DMS153 treated with DMSO at 0.1 percent for 48 hours (cell line): Measurements from ENCODE around the gene EML6.
"Not testable (repeated sequence)": the region's sequence is repeated elsewhere in the genome, so short reads cannot be mapped to it uniquely, and the experiment has no call there.

Source experiments
- DNase-seq: peaks from one replicate; lab custom pipeline; 2025; ENCODE audit not compliant: unreplicated experiment; lab: John Stamatoyannopoulos, UW

Gene EML6

DNA sequence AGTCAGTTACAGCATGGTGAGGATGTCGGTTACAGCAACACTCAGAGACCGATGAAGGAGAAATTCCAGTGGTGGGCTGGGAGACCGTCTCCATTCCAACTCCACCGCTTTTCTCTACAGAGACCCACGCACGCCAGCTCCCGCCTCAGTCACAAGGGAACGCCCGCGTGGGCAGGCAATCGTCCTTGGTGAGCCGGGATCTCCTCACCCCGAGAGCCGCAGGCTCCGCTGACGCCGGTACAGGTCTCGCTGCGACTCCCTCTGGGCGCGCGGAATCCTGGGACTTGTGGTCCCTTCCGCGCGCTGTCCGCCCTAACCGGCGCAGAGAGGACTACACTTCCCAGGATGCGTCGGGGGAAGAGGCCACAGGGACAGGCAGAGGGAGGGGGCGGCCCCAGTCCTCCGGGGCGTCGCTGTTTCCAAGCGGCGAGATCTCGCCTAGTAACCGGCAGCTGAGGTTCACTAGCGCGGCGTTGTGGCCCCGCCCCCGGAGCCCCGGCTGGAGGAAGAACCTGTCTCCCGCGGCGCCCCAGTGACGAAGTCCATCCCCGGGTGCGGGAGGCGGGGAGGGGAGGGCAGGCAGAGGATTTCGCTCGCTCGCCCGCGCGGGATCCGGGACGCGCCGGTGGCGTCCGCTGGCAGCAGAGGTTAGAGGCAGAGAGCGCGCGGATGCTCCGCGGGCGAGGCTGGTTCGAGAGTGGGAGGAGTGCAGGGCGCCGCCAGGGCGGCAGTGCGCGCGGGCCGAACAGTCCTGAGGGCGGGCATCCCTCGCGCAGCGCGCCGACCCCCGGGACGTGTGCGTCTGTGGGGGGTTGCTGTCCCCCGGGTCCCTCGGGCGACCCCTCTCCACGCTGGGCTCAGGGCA, at the start of gene EML6:
Gene EML6 (plus strand): TSS at position 532 of the 865 bp plus-strand sequence. CDS start 1,400 bp downstream, outside the sequence.
- peak; percentile 95 for DNase-seq

DNA sequence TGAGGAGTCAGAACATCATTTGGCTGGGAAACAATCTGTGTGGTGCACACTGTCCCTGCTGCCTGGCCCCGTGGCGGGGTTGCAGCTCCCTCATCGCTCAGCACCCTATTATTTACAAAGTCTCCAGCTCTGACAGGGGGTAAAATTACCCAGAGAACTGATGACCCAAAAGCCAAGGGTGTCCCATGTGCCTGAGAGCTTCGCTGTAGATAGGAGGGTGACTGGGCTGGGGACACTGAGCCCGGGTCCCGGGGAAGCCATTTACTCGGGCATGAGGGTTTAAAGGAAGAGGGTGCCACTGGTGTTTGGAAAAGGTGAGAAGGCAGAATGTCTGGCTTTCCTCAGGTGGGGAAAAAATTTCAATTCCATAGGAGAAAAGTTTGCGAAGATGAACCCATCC, 48.2 kb upstream of the EML6 start:
- no peak for DNase-seq

DNA sequence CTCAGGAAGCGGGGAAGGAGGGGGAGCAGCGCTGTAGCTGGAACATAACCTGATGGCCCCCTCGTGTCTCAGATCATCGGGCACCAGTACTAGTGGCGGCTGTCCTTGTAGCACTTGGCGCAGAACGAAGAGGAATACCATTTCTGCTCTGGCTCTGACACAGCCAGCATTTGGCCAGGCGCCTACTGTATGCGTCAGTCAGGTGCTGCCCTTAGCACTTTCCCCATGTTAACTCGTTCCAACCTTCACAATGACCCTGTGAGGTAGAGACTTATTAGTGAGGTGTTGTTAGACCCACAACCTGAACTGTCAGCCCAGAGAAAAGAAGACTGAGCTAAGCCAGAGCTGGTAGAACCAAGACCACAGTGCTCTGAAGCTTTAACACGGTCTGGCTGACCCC, 47.7 kb upstream of the EML6 start:
- DNase-seq, result no peak

DNA sequence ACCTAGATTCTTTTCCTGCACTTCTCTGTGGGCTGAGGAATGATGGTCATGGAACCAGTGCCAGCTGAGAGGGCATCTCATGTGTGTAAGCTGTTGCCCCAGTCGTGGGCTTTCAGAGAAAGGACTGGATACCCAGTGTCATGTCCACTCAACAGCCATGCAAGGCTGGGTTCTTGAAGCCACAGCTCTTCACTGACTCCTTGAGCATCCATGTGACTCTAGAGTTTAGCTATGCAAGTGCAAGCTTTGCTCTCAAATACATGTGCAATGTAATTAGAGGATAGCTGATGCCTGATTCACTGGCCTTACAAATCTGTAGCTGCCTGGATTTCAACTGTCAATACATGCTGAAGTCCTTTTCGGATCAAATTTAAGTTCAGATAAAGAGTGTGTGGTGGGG, 46.8 kb upstream of the EML6 start:
- no peak for DNase-seq

DNA sequence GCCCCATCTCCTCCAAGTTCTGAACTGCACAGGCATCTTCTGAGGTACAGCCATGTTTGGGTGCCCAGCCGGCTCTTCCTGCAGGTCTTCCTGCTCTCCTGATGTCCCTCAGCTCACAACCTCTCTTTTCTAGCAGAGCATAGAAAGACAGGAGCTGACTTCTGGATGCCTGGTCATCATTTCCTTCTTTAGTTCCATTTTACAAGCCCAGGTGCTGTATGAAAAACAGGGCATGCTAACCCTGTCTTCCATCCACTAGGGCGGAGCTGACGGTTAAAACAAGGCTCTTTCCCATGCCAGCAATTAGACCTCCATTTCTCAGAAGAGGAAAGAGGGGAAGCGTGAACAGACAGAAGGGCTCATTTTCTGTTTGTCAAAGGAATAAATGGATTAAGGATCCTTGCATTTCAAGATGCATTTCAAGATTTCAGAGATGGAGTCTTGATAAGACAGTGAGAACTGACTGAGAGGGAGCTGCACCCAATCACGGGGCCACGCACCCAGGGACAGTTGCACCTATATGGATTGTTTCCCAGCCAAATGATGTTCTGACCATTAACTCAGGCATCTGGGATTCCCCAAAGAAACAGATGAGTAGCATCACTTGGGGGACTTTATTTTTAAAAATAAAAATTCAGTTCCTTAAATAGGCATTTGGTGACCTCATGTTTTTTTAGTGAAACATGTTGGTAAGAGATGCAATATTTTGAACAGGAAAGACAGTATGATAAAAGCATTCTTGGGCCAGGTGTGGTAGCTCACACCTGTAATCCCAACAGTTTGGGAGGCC, 45.8 kb upstream of the EML6 start:
- no peak for DNase-seq

DNA sequence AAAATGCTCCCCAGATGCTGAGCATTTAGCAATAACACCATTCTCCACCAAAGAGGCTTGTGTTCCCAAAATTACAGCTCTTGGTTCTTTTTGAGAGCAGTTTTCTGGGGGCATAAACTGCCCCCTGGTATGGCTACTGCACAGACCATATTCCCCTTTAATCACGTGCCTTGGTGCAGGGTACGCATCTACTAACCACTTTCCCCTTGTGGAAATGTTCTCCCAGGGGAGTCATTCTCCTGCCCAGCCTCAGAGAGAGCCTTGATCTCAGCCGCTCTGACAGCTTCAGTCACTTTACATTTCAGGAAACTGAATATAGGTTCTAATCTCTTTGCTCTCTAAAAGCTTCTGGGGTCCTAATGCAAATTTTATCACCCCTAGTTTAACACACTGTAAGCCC, 44.7 kb upstream of the EML6 start:
- no peak for DNase-seq

DNA sequence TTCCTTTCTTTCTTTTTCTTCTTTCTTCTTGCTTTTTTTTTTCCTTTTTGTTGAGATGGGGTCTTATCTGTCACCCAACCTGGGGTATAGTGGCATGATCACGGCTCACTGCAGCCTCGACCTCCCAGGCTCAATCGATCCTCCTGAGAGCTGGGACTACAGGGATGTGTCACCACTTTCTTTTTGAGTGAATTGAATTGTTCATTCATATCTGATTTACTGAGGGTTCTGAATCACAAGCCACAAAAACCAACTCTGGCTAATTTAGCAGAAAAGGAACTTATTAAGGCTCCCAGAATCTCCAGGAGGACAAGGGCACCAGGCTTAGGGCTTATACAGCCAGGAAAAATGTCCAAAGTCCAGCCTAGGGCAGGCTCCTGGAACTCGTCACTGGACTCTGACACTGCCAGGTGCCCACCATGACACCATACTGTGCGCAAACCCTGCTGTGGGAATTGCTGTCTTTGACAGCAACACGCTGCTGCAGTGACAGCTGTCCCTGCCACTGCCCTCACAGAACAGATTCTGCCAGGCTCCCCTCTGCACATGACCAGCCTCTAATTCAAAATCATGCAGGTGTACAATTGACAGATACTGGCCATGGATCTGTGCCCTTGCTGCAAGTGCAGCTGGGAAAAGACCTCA, 42.9 kb upstream of the EML6 start:
- no peak for DNase-seq

DNA sequence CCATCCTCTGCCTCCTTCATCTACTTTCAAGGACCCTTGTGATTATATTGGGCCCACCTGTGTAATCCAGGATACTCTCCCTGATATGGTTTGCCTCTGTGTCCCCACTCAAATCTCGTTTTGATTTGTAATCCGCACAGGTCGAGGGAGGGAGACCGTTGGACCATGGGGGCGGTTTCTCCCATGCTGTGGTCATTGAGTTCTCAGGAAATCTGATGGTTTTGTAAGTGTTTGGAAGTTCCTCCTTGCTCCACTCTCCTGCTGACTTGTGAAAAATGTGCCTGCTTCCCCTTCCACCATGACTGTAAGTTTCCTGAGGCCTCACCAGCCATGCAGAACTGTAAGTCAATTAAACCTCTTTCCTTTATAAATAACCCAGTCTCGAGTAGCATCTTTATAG, 42.0 kb upstream of the EML6 start:
- no peak for DNase-seq

DNA sequence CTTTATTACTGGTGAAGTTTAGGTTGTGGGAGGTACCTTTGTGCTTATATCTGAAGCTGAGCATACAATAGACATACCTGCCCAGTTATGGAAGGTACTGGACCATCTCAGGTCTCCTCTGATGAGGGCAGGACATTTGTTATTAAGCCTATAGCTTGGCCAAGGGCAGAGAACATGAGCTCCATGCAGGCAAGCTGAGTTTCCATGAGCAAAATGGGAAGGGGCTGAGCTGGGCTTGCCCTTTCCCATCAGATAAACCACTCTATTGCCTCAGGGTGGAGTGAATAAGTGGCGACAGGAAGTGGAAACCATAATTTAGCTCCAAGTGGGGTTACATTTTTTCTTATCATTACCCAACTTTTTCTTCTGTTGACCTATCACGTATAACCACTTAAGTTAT, 39.9 kb upstream of the EML6 start:
- DNase-seq, result no peak

DNA sequence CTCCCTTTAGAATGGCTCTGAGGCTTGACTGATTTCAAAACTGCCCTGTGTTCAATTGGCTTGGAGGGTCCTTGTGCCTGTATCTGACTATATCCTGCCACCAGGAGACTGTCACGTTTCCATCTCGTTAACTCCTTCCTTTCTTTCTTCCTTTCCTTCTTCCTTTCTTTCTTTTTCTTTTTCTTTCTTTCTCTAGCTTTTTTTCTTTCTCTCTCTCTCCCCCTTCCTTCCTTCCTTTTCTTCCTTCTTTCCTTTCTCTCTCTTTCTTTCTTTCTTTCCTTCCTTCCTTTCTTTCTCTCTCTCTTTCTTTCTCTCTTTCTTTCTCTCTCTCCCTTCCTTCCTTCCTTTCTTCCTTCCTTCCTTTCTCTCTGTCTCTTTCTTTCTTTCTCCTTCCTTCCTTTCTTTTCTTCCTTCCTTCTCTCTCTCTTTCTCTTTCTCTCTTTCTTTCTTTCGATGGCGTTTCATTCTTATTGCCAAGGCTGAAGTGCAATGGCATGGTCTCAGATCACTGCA, 38.1 kb upstream of the EML6 start:
- DNase-seq, result no peak

DNA sequence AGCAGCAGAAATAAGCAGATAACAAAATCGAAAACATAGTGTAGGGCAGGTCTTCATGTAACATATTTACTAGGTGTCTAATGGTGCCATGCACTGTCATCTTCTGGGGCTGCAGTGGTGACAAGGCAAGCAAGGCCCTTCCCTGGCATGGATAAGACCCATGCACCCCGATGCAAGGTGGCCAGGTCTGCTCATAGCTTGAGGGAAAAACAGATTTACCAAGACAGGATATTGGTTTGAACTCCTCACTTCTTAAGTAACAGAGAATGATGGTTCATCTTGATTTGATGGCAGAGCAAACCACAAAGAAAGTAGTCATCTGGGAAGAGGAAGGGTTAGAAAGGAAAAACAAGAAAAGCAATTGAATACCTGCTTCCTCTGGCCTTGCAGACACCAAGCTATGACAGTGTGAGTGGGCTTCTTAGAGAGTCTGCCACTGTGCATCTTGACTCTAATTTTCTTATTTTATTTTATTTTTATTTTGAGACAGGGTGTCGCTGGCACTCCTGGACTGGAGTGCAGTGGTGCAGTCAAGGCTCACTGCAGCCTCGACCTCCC, 35.8 kb upstream of the EML6 start:
- DNase-seq, result no peak

DNA sequence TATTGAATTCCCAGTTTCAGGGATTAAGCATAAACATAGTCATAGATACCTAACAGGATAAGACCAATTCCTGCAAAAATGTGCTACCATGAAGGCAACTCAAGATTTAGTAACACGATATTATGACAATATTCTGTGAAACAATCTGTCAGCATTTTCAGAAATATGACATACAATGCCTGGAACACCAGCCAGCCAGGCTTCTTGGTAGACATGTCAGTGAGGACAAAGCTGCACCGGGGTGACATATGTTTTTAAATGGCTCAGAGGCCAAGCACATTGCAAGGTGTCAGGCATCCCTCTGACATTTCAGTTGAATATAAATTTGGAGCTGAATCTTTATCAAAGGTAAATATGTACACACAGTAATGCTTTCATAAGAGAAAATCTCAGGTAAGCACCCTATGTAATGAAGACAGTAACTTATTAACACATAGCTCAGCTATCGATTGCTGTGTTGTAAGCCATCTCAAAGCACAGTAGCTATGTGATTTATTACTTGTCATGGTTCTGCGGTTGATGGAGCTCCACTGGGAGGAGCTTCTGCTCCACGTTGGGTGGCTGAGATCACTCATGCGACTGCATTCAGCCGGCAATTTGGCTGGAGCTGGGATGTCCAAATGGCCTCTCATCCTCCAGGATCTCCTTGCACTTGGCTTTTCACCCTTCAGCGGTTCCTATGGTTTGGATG, 31.9 kb upstream of the EML6 start:
- DNase-seq, result no peak

DNA sequence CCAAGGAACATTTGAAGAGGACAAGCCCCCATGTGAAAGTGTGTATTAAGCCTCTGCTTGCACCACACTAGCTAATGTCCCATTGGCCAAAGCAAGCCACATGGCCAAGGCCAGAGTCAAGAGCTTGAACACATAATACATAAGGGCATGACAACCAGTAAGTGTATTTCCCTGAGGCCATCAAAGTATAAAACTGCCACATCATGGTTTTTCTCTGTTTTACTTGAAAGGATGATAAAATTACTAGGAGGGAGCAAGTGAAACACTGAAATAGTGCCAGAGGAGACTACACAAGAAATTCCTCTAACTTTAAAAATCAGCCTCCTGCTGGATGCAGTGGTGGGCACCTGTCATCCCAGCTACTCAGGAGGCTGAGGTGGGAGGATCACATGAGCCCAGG, 30.9 kb upstream of the EML6 start:
- no peak for DNase-seq

DNA sequence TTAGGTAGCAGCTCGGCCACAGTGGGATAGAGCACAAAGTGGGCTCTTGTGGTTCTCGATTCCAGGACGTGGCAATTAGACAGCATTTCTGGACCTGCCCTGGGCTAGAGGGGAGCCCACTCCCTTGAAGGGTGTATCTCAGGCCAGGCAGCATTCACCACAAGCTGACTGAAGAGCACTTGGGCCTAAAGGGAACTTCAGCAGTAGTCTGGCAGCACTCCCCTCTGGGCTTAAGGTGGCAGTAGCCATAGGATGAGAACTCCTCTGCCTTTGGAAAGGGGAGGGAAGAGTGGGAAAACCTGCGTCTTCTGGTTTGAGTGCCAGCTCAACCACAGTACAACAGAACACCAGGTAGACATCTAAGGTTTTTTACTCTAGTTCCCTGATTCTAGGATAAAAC, 28.1 kb upstream of the EML6 start:
- no peak for DNase-seq

DNA sequence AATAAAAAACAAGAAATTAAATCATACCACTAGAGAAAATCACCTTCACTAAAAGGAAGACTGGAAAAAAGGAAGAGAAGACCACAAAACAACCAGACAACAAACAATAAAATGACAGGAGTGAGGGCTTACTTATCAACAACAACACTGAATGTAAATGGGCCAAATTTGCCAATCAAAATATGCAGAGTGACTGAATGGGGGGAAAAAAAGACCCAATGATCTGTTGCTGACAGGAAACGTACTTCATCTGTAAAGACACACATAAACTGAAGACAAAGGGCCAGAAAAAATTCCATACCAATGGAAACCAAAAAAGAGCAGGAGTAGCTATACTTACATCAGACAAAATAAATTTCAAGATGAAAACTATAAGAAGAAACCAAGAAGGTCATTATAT, 25.5 kb upstream of the EML6 start:
- DNase-seq, result no peak

DNA sequence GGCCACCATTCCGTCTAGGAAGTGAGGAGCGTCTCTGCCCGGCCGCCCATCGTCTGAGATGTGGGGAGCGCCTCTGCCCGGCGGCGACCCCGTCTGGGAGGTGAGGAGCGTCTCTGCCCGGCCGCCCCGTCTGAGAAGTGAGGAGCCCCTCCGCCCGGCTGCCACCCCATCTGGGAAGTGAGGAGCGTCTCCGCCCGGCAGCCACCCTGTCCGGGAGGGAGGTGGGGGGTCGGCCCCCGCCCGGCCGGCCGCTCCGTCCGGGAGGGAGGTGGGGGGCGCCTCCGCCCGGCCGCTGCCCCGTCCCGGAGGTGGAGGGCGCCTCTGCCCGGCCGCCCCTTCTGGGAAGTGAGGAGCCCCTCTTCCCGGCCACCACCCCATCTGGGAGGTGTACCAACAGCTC, 24.5 kb upstream of the EML6 start:
- not testable (repeated sequence) for DNase-seq

DNA sequence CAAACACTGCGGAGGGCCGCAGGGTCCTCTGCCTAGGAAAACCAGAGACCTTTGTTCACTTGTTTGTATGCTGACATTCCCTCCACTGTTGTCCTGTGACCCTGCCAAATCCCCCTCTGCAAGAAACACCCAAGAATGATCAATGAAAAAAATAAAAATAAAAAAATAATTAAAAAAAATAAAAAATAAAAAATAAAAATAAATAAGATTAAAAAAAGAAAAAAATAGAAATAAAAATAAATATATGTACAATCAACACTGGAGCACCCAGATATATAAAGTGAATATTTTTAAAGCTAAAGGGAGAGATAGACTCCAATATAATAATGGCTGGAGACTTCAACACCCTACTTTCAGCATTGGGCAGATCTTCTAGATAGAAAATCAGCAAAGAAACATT, 23.8 kb upstream of the EML6 start:
- no peak for DNase-seq

DNA sequence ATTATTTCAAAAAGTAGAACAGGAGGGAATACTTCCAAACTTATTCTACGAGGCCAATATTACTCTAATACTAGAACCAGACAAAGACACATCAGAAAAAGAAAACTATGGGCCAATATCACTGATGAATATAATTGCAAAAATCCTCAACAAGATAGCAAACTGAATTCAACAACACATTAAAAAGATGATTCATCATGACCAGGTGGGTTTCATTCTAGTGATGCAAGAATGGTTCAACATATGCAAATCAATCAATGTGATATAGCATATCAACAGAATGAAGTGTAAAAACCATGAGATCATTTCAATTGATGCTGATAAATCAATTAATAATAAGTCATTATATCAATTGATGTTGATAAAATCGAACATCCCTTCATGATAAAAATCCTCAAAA, 22.4 kb upstream of the EML6 start:
- no peak for DNase-seq

DNA sequence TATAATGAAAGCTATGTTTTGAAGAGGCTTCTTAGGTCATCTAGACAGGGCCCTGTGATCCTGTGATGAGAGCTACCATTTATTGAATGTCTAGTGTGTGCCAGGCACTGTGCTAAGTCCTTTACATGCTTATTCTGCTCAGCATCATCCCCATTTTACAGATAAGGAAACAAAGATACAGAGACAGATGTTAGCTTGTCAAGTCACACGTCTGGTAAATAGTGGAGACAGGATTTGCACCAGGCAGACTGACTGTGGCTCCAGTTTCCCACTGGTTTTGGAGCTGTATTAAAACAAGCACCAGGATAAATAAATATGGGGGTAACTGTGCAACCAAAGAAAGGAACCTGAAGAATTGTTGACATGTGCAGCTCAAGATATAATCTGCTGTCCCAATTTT, 19.2 kb upstream of the EML6 start:
- DNase-seq, result no peak

DNA sequence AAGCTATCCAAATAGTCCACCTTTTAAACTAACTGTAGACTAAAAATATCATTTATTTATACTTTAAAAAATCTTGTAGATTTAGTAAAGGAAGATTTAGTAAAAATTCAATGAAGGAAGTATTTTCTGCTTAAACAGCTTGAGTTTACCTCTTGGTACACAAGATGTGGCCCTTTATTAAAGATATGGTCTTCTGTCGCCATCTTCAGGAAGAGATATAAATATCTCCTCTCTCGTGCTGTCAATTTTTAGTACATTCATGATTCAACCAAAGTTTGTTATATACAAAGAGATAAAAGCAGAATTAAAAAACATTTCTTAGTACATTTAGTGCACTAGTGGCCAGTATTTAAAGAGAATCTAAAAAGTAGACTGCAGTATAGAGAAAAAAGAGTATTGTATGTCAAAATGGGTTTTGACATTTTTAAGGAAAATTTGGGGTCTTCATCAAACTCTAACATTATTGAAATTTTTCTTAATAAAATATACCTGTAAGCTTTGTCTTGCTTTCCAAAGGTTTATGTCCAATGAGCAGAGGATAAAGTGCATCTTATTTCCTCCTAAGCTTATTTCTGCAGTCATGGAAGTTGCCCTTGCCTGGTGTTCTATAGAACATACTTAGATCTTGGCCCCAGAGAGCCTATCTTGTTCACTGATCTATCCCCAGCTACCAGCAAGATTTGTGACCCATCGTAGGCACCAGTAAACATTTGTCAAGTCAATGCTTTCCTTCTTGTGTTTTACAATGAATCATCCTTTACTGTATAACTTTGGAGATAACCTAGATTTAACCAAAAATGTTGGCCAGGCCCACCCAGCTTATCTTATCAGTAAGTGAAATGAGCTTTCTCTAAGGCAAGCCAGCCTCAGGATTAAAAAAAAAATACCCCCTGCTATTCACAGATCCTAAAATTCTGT, 18.5 kb upstream of the EML6 start:
- peak; percentile 60 for DNase-seq
